Central memory CD8-positive, alpha-beta T cell (primary cell): ENCODE results near the gene MLC1.

Experiments used
- ATAC-seq: fragments of 150-1000 bp; cut with Tn5 transposase; replicated peaks from 2 replicates; pipeline ENCODE4 v1.10.0; 2022; ENCODE audit warnings: mild to moderate bottlenecking, moderate FRiP score, moderate number of reproducible peaks; ENCODE audit not compliant: poor library complexity, severe bottlenecking; ENCODE audit errors: extremely low read depth
- DNase-seq, 2 donors: peaks; one replicate each; pipeline ENCODE4 v3.0.0; 2021; ENCODE audit warnings: low spot score in 2 of 2
- H3K27ac Mint-ChIP-seq: one replicate; pipeline ENCODE4 v1.8.0; 2022; ENCODE audit warnings: low read depth, mild to moderate bottlenecking, moderate library complexity, mixed read lengths
- H3K27me3 Mint-ChIP-seq: one replicate; pipeline ENCODE4 v1.8.0; 2022; ENCODE audit warnings: mixed read lengths
- H3K36me3 Mint-ChIP-seq: one replicate; pipeline ENCODE4 v1.8.0; 2022; ENCODE audit warnings: mild to moderate bottlenecking, moderate library complexity, mixed read lengths; ENCODE audit not compliant: insufficient read depth
- H3K4me1 Mint-ChIP-seq: one replicate; pipeline ENCODE4 v1.8.0; 2022; ENCODE audit warnings: mixed read lengths
- H3K4me3 Mint-ChIP-seq: one replicate; pipeline ENCODE4 v1.8.0; 2022; ENCODE audit warnings: mild to moderate bottlenecking, moderate library complexity, mixed read lengths
- H3K9me3 Mint-ChIP-seq: one replicate; pipeline ENCODE4 v1.8.0; 2022; ENCODE audit warnings: mixed read lengths

The MLC1 gene

DNA sequence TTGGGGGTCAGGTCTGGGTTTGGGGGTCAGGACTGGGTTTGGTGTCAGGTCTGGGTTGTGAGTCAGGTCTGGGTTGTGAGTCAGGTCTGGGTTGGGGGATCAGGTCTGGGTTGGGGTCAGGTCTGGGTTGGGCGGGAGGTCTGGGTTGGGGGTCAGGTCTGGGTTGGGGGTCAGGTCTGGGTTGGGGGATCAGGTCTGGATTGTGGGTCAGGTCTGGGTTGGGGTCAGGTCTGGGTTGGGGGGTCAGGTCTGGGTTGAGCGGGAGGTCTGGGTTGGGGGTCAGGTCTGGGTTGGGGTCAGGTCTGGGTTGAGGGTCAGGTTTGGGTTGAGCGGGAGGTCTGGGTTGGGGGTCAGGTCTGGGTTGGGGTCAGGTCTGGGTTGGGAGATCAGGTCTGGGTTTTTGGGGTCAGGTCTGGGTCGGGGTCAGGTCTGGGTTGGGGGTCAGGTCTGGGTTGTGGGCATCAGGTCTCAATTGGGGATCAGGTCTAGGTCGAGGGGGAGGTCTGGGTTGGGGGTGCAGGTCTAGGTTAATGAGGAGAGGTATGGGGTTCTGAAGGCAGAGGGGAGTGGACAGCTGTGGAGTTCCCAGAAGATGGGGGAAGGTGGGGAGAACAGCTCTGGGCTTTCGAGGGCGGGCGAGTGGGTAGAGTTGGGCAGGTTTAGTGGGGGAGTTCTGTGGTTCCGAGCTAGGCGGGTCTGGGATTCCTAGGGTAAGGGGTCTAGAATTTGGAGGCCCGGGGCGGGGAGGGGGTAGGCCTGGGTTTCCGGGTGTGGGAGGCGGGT, 27.8 kb downstream of the MLC1 start:
- Mint-ChIP-seq H3K9me3 (no peaks in the 10 kb centered on the region), H3K27ac (no peak overlapping the region), H3K27me3 (peaks cover 37% of the 10 kb centered on the region), H3K36me3 (no peaks in the 10 kb centered on the region), H3K4me1 (no peaks in the 10 kb centered on the region), H3K4me3 (no peak overlapping the region)
- DNase-seq, result no peak
- no peak for ATAC-seq

DNA sequence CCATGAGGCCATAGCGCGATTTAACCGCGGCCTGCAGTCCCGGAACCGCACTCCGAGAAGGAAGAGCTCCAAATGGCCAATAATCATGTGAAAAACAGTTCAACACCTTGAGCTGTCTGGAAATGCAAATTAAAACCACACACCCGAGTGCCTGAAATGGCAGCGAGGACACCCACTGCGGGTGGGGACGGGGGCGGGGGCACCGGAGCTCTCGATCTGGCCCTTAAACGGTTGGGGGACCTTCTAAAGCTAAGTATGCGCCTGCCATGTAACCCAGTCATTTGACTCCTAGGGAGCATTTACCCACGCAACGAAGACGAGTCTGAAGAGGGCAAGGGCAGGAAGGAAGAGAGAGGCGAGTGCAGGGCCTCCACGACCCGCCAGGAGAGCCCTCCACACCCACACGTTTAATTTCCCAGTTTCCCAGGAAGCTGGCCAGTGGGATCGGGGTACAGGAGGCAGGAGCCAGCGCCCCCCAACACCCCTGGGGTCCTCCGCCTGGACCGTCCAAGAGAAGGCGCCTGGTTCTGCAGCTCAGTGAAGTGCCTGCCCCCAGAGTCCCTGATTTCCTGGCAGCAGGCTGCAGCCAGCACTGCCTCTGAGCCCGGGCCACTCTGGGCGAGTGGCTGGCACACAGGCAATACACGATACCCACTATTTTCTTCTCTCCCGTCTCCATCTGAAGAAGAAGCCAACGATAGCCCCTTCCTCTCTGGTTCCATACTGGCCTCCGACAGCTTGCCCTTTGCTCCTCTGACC, 28.8 kb downstream of the MLC1 start:
- H3K27ac Mint-ChIP-seq, result no peak overlapping the region
- H3K4me1 Mint-ChIP-seq, result no peaks in the 10 kb centered on the region
- ATAC-seq (no peak), DNase-seq (no peak)
- no peaks in the 10 kb centered on the region for H3K36me3 Mint-ChIP-seq
- H3K4me3 Mint-ChIP-seq, result no peak overlapping the region
- H3K27me3 Mint-ChIP-seq, result peaks cover 45% of the 10 kb centered on the region
- no peaks in the 10 kb centered on the region for H3K9me3 Mint-ChIP-seq

DNA sequence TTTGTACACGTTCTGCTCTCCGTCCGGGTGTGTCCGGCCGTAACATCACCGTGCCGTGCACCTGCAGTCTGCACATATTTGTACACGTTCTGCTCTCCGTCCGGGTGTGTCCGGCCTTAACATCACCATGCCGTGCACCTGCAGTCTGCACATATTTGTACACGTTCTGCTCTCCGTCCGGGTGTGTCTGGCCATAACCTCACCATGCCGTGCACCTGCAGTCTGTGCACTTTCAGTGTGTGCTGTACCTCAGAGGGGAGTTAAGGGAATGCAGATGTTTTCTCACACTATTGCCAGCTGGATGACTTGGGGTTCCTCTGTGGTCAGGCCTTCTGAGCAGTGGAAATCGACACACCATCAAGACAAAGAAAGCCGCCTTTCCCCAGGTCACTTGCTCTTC, 31.4 kb downstream of the MLC1 start:
- Mint-ChIP-seq H3K27me3 (peaks cover 53% of the 10 kb centered on the region), H3K4me3 (no peak overlapping the region), H3K9me3 (no peaks in the 10 kb centered on the region), H3K4me1 (no peaks in the 10 kb centered on the region), H3K27ac (no peak overlapping the region), H3K36me3 (no peaks in the 10 kb centered on the region)
- DNase-seq (no peak), ATAC-seq (no peak)

DNA sequence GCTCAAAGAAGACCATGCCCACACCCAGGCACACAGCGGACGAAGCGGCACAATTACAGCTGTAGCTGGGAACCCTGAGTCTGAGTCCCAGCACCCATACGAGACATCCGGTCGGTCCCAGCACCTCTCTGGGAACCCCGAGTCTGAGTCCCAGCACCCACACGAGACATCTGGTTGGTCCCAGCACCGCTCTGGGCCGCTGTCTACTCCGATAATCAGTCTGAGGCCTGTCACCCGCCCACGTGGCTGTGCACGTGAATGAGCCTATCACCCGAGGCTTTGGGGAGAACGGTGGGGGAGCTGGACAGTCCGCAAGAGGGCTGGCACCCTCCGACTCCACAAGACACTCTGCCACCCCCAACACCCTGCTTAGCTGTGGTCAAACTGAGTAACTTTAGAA, 33.3 kb downstream of the MLC1 start:
- DNase-seq (no peak), ATAC-seq (no peak)
- Mint-ChIP-seq H3K27ac (no peak overlapping the region), H3K9me3 (no peaks in the 10 kb centered on the region), H3K4me1 (no peaks in the 10 kb centered on the region), H3K36me3 (peaks cover 1% of the 10 kb centered on the region), H3K4me3 (no peak overlapping the region), H3K27me3 (peaks cover 44% of the 10 kb centered on the region)

DNA sequence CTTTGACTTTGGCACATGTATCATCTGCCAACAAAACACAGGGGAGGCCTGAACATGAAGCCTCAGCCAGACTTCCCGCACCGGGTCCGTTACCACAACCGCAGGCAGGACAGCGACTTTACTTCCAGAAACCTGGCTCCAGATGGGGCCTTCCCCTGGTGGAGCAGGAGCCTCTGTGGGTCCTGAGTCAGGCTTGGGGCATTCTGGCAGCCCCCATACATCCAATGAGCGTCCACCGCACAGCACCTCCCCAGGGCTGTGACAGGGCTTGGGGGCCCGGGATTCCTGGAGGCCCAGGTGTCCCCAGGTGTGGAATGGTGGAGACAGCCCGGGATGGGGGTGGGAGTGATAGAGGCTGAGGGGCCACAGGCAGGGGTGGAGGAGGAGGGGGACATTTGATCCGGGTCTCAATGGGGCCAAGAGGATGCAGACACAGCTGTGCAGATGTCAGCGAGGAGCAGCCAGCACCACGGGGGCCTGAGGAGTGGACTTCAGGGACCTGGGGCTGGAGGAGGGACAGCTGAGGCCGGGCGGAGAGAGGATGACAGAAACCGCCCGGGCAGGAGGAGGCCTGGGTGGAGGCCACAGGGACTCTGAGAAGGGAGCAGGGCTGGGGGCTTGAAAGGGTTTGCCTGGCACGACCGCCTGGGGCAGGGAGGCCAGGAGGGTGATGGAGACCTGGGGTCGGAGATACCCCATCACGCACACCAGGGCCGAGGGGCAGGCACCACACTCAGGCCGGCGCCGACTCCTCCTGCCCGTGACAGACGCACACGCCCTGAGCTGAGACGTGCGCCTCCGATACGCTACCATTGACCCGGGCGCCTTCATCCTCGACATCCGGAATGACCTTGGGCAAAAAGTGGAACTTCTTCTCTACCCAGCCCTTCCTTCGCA, 35.7 kb downstream of the MLC1 start:
- Mint-ChIP-seq H3K4me1 (peaks cover 4% of the 10 kb centered on the region), H3K4me3 (no peak overlapping the region), H3K27me3 (peaks cover 25% of the 10 kb centered on the region), H3K27ac (no peak overlapping the region), H3K9me3 (no peaks in the 10 kb centered on the region), H3K36me3 (peaks cover 1% of the 10 kb centered on the region)
- no peak for DNase-seq
- no peak for ATAC-seq

DNA sequence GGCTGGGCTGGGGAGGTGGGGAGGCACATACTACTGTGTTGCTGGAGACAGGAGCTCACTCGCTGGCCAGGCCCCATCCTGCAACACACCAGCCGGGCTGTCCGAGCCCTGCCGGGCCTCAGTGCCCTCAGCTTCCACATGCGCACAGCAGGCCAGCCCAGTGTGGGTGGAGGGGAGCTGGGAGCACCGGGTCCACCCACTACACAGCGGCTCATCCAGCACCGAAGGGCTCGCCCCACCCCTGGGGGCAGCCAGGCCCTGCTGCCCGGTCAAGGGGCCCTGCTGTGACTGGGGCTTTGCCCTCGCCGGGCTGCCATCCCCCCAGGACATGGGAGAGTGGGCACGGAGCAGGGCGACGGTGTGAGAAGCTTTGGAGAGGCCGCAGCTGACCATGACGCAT, 36.4 kb downstream of the MLC1 start:
- Mint-ChIP-seq H3K9me3 (no peaks in the 10 kb centered on the region), H3K36me3 (peaks cover 1% of the 10 kb centered on the region), H3K4me1 (peaks cover 8% of the 10 kb centered on the region), H3K27ac (no peak overlapping the region), H3K27me3 (peaks cover 22% of the 10 kb centered on the region), H3K4me3 (no peak overlapping the region)
- no peak for DNase-seq
- no peak for ATAC-seq

DNA sequence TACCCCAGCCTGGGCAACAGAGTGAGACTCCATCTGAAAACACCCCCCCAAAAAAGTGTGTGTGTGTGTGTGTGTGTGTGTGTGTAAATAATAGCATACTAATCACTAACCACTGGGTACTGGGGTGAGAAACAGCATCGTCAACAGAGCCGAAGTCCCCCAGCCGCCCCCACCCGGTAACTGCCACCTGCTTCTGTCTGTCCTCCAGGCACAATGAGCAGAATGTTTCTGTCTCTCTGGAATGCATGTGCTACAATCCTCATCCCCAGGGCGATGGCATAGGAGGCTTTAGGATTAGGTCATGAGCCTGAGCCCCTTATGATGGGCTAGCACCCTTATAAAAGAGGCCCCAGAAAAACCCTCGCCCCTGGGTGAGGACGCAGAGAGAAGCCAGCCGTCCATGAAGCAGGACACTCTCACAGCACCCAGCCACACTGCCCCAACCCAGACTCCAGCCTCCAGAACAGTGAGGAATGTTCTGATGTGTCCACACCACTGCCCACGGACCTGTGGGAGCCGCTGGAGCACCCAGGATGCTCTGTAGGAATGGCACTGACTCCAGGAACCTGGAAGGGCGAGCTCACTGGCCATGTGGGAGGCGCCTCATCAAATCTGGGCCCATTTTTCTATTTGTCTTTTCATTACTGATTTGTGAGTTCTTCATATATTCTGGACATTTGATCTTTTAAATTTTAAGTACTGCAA, 37.0 kb downstream of the MLC1 start:
- Mint-ChIP-seq H3K4me3 (no peak overlapping the region), H3K4me1 (peaks cover 12% of the 10 kb centered on the region), H3K9me3 (no peaks in the 10 kb centered on the region), H3K27ac (no peak overlapping the region), H3K36me3 (peaks cover 1% of the 10 kb centered on the region), H3K27me3 (peaks cover 25% of the 10 kb centered on the region)
- no peak for DNase-seq
- ATAC-seq, result no peak

DNA sequence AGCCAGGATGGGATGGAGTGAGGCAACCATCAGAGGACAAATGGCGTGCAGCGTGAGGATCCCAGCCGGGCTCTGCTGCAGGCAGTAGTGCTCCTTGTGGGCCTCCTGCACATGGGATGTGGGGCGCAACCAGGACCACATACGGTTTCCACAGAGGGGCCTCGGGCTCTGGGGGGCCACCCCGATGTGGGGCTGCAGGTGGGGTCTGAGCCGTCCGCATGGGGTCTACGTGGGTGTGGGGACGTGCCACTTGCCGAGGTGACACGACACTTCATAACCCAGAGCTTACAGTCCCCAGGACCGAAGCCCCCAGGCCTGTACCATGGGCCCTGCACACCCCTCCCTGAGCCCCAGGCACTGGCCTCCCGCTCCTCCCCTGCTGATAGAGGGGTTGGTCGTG, 37.9 kb downstream of the MLC1 start:
- Mint-ChIP-seq H3K27me3 (peaks cover 34% of the 10 kb centered on the region), H3K4me3 (no peak overlapping the region), H3K36me3 (peaks cover 3% of the 10 kb centered on the region), H3K27ac (no peak overlapping the region), H3K9me3 (no peaks in the 10 kb centered on the region), H3K4me1 (peaks cover 12% of the 10 kb centered on the region)
- no peak for DNase-seq
- no peak for ATAC-seq

DNA sequence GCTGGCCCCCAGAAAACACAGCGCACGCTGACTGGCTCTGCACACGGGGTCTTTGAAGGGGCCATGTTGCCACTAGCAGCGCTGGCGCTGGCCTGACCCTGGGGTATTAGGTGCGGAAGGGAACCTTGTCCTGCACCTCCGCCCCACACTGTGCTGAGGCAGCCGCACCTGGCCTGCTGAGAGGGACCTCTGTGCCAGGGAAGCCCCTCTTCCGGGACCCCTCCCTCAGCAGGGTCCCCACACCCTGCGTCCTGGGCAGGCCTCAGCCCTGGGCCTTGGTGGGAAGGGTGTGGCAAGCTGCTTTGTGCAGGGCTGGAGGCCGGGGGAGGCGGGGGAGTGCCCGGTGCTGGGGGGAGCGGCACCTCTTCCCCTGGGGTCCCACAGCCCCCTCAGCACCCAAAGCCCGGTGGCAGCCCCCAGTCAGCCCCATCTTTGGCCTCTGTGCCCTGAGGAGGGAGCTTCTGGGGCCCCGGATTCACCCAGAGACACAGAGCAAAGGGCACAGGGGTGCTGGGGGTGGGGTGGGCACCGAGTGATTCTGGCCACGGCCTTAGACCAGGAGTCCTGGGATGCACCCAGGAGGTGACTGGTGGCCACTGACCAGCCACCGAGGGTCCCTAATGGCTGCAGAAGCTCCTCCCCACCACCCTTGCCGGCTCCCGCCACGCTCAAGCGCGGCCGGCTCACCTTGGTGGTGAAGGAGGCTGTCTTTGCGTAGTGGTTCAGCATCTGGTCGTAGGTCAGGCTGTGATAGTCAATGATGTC, 38.6 kb downstream of the MLC1 start:
- Mint-ChIP-seq H3K27ac (no peak overlapping the region), H3K4me3 (no peak overlapping the region), H3K27me3 (peaks cover 36% of the 10 kb centered on the region), H3K36me3 (peaks cover 3% of the 10 kb centered on the region), H3K4me1 (peaks cover 12% of the 10 kb centered on the region), H3K9me3 (no peaks in the 10 kb centered on the region)
- DNase-seq, result no peak
- ATAC-seq, result no peak

DNA sequence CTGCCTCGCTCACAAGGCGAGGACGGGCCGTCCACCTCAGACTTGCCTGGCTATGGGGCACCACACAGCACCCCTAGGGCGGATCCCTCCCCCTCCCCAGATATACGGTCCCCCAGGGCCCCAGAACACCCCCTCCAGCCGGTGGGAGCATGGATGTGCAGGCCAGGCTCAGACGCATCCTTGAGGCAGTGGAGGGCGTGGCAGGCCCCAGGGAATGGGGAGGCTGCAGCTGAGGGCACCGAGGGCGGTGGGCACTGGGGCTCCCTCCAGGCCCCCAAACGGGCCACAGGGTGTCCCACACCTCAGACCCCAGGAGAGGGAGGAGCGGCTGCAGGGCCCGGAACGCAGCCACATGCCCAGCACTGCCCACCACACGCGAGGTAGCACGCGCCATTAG, 39.2 kb downstream of the MLC1 start:
- no peaks in the 10 kb centered on the region for H3K9me3 Mint-ChIP-seq
- no peak overlapping the region for H3K4me3 Mint-ChIP-seq
- peaks cover 36% of the 10 kb centered on the region for H3K27me3 Mint-ChIP-seq
- no peak overlapping the region for H3K27ac Mint-ChIP-seq
- DNase-seq (no peak), ATAC-seq (no peak)
- H3K36me3 Mint-ChIP-seq, result peaks cover 3% of the 10 kb centered on the region
- H3K4me1 Mint-ChIP-seq, result peaks cover 12% of the 10 kb centered on the region

DNA sequence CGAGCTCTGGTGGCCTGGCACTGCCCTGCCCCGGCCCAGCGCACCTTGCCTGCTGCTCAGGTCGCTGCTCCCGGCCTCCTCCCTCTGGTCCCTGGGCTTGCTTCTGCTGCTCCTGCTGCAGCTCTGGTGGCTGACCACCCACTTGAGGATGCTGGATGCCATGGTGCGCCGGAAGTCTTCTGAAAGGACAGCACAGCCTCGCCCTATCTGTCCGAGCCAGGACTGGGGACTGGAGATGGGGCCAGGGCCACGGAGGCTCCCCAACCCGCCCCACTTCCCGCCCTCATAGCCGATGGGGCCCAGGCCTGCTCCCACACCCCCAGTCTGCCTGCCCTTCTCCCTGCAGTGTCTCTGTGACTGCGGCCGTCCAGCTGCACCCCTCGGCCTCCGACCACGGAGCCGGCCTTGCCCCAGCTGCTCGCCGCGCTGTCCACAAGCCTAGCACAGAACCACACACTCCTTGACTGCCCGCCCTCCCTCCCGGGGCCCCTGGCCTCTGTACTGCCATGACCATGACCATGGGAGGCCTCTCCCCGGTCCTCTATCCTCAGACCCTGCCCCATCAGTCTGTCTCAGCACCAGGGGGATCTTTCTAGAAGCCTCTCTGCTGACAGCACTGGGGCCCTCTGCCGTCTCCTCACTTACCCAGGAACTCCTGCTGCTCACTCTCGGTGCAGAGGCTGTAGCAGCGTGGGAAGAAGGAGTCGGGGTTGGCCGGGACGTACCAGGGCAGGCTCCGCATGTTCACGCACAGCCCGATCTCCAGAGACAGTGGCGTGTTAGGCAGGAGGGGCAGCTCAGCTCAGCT, 39.8 kb downstream of the MLC1 start:
- Mint-ChIP-seq H3K4me1 (peaks cover 12% of the 10 kb centered on the region), H3K27ac (no peak overlapping the region), H3K27me3 (peaks cover 34% of the 10 kb centered on the region), H3K9me3 (no peaks in the 10 kb centered on the region), H3K4me3 (no peak overlapping the region), H3K36me3 (peaks cover 3% of the 10 kb centered on the region)
- no peak for DNase-seq
- no peak for ATAC-seq
